Stimulated activated CD8-positive, alpha-beta memory T cell treated with anti-CD3 and anti-CD28 coated beads, Interleukin-4, amount 100 ng/mL, for 24 hours (primary cell): ENCODE data around the gene PSMB9.
"Not testable (repeated sequence)": the region's sequence is repeated elsewhere in the genome, so short reads cannot be mapped to it uniquely, and the experiment has no call there.

ENCODE experiments used
- DNase-seq: peaks from one replicate; pipeline ENCODE4 v3.0.0-alpha.2; 2020; ENCODE audit warnings: low read depth

Gene PSMB9

DNA sequence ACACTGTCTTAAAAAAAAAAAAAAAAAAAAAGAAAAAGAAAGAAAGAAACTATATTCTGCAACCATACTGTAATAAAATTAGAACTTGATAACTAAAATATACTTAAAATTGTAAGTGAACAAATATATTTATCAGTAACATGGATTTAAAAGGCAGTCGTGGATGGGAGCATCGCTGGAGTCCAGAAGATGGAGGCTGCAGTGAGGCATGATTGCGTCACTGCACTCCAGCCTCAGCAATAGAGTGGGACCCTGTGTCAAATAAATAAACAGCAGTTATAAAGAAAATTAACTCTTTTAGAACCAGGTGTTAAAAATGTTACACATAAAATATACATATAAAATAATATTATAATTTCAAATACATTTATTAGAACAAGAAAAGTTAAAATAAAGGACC is 8.7 kb downstream of the PSMB9 start:
- DNase-seq = no peak

GRCh38 chr6:32865724-32866443 is 11.9 kb downstream of the PSMB9 start:
- DNase-seq = no peak

DNA sequence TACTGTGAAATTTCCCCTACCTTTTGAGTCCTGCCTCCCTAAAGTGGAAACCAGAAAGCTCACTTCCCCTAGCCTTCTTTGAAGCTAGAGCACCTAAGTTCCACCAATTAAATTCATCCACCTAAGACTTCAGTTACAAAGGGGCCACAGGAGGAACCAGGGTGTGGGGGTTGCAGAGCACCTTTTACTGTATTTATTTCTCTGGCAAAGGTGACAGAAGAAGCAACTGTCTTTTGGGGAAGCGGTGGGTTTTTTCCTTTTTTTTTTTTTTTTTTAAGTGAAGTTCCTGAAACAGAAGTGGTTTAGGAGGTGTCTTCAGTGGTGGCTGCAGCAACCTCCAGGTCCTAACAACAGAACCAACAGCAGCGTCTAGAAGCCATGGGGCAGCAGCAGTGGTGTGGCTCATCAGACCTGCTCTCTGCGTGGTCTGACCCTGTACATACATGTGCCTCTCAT is 13.1 kb downstream of the PSMB9 start:
- DNase-seq = no peak

- no peak for DNase-seq
These were observed 13.7 kb downstream of the PSMB9 start for GRCh38 chr6:32867554-32868256.

- DNase-seq = peak; percentile 77
These were observed 14.3 kb downstream of the PSMB9 start for GRCh38 chr6:32868257-32868788.

DNA sequence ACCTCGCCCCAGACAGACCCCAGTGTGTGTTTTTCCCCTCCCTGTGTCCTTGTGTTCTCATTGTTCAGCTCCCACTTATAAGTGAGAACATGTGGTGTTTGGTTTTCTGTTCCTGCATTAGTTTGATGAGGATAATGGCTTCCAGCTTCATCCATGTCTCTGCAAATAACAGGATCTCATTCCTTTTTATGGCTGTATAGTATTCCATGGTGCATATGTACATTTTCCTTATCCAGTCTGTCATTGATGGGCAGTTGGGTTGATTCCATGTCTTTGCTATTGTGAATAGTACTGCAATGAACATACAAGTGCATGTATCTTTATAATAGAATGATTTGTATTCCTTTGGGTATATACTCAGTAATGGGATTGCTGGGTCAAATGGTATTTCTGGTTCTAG is 20.0 kb downstream of the PSMB9 start:
- DNase-seq = not testable (repeated sequence)

DNA sequence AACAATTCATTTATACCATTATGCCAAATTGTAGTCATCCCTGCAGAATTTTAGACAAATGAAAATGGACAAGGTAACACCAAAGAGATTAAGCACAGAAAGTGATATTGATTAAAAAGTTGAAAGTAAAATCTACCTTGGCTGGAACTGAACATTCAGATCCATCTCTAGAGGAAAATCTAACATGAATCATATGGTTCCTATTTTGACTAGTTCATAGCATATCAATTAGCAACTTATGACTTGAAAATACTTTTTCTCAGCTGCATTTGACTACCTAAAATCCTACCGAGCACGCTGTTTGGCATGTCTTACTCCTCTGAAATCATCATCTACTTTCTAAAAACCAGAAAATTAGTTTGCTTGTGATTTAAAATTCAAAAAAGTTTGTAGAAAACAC is 22.6 kb downstream of the PSMB9 start:
- no peak for DNase-seq

- no peak for DNase-seq
These were observed 25.7 kb downstream of the PSMB9 start for GRCh38 chr6:32879691-32880090.

GRCh38 chr6:32880962-32881361 is 27.0 kb downstream of the PSMB9 start:
- not testable (repeated sequence) for DNase-seq

DNA sequence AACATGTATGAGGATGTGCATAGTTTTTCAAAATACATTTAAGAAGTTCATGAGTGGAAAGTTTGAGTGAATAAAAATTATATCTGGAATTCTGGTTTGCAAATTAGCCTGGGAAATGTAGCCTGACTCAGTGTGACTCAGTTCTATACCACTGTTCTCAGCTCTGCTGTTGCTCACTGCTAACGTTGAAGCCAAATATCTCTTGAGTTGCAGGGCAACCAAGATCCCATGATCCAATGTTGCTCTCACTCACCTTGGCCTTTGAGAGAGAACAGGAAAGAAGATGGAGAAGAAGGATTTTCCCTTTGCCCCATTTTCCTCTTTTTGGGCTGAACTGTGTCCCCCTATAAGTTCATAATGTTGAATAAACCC is 28.9 kb downstream of the PSMB9 start:
- DNase-seq = no peak

- no peak for DNase-seq
These were observed 29.8 kb downstream of the PSMB9 start for GRCh38 chr6:32883789-32884188.

DNA sequence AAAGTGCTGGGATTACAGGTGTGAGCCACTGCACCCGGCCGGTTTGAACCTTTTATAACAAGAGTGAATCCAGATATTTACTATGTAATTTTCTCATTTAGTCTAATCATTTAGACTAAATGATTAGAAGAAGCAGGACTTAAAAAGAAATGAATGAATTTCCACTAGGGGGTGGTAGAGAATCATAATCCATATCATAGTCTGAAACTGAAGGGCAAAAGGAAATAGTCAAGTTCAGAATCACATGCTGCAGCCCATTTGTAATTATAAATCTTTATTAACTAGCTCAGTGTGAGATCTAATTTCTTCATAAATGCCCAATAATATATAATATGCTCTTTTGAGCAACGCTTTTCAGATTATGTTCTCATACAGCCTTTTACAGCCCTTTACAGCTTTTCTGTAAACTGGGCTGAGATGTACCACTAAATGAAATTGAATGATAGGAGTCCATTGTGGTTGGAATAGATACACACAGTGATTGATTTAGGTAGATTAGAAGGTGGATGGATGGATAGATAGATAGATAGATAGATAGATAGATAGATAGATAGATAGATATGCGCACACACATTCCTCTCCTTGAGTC is 31.8 kb downstream of the PSMB9 start:
- DNase-seq = no peak

GRCh38 chr6:32886681-32887383 is 32.8 kb downstream of the PSMB9 start:
- no peak for DNase-seq

- DNase-seq = no peak
These were observed 33.6 kb downstream of the PSMB9 start for GRCh38 chr6:32887616-32888015.

DNA sequence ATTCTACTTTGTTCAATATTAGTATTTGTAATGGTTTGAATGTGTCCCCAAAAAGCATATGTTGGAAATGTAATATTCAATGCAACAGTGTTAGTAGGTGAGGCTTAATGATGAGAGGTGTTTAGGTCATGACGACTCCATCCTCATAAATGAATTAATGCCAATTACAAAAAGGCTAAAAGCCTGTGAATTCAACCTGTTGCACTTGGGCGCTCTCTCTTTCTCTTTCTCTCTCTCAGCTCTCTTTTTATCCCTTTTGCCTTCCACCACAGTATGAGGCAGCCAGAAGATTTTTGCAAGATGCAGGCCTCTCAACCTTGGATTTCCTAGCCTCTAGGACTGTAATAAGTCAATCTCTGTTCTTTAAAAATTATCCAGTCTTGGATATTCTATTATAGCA is 34.6 kb downstream of the PSMB9 start:
- DNase-seq = no peak

GRCh38 chr6:32889533-32889932 is 35.5 kb downstream of the PSMB9 start:
- no peak for DNase-seq

DNA sequence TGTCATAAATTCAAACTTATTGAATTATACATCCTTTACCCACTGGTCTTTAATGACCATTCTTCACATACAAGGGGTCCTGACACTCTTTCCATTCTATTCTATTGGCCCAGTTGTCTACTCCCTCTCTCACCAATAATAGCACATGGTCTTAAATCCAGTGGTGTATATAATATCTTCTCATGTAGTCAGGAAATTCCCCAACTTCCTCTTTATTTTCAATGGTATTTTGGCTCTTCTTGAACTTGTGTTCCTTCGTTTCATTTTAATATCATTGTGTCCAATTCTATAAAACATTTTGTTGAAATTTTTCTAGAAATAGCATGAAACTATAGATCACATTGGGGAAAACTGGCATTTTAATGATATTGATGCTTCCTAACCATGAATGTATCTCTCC is 36.8 kb downstream of the PSMB9 start:
- no peak for DNase-seq

DNA sequence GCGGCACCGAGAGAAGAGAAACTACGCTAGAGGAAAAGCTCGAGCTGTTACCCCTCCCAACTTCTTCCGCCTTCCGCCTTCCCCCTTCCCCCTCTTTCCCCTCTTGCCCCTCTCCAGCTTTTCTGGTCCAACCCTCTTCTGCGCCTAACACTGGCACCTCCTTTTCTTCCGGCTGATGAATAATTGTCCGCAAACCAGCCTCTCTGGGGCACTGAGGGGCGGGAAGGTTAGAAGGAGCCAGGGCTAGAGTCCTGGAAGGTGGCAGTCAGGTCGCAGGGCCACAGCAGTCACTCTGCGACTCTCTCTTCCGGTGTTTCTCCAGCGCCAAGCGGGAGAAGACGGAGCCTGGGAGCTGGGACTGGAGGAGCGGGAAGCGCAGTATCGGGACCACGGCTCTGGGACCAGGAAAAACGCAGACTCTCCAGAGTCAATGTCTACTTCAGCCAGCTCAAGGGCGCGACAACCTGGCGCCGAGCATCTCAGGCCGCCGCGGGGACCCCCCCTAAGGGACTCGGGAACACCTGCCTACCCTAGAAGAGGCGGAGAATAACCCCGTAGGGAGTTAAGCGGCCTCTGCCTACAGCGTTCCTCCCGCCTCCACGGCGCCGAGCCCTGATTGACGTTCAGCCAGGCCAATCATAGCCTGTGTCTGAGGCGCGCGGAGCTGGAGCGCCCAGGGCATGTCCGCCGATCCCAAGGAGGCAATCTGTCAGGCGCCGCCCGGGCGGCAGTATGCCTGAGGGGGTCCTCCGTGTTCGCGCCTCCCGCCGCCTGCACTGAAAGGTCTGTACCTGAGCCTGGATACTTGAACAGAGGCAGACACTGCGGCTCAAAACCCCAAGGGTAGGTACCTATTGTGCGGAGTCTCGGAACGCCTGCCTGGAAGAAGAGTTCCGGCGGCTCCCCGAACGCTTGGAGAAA is 40.4 kb downstream of the PSMB9 start:
- peak; percentile 89 for DNase-seq

DNA sequence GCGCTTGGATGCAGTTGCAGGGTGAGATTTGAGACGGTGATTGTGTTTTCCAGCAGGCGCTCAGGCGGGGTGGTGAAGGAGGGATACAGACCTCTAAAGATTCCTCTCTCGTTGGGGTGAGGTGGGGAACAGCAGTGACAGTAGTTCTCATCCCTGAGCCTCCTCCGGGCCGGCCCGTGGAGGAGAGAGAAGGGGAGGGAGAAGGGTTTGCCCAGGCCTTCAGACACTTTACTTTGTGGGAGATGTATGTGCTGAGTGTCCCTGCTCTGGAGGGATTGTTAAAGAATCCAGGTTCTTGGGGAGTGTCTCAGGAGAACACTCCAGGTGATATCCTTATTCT is 41.0 kb downstream of the PSMB9 start:
- DNase-seq = no peak

DNA sequence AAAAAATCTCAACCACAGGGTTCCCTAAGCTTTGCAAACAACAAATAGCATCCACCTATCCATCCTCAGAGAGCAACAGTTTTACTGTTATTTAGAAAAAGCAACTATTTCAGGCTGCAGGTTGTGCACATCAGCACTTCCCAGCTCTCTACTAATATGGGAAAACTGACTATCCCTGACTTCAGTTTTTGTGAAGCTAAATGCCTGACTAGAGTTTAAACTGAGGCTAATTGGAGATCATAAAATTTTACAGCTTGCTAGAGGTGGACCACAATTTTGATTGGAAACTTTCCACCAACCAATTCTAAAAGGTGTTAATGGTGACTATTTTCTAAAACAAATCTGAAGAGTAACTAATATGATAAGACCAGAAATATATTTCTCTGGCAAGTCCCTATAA is 50.0 kb downstream of the PSMB9 start:
- DNase-seq = no peak

- no peak for DNase-seq
These were observed 51.1 kb downstream of the PSMB9 start for GRCh38 chr6:32905078-32905477.

- DNase-seq = no peak
These were observed 52.5 kb downstream of the PSMB9 start for GRCh38 chr6:32906539-32906938.
